Measurements from ENCODE around the gene SCN4B.

Gene SCN4B

DNA sequence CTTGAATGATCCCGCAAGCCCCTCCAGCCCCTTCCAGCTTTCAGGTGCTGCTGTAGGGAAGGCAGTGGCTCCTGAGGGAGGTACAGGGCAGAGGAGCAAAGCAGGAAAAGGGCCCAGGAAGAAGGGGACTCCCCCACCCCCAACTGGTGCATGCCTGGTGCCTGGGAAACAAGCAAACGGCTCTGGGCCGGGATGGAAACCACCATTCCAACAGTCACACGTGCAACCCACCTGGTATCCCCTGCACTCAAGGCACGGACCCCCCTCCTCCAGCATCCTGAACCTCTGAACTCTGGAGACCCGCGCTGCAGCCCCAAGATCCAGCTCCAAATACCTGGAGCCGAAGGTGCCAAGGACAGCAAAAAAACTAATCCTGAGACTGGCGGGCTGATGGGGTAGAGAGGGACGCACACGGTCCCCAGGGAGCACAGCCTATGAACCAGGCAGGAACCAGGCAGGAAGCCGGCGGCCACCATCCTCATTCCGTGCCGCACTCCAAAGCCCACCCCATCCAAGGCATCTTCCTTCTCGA is 537 bp downstream of the SCN4B start:
- no peak for DNase-seq (ENCODE audit: low spot score)

GRCh38 chr11:118151431-118151830 is 1.2 kb downstream of the SCN4B start:
- DNase-seq (ENCODE audit: low spot score), result no peak

DNA sequence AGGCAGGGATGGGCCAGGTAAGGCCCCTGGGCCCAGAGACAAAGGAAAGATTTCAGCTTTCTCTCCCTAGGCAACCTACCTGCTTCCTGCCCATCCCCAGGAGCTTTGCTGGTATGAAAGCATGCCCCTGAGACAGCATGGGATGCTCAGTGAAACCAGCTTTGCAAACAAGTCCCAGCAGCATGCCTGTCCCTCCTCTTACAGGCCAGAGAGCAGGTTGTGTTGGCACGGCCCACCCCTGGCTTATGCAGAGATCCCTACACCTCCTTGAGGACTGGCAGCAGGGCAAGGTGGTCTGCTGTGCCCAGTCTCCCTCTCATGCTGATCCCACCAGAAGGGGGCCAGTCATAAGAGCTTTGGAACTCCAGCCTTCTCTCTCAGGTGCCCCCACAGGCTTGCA is 3.1 kb downstream of the SCN4B start:
- DNase-seq (ENCODE audit: low spot score), result no peak

DNA sequence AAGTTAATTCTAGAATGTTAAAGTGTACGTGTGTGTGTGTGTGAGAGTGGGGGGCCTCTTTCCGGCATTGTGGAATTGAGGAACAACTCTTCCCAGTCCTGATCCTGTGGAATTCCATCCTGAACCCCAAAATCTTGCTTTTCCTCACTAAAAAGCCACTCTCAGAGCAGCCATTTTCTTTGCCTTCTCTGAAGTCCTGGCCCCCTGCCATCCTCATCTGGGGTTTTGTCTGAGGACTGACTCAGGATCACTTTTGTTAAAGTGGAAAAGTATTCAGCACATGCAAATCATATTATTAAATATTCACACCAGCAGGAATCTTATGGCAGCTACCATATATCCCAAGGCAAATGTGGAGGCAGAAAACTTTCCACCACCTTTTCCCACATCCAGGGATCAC is 3.8 kb downstream of the SCN4B start:
- DNase-seq (ENCODE audit: low spot score), result no peak

- DNase-seq (ENCODE audit: low spot score), result no peak
These were observed 4.4 kb downstream of the SCN4B start for GRCh38 chr11:118148240-118148639.

DNA sequence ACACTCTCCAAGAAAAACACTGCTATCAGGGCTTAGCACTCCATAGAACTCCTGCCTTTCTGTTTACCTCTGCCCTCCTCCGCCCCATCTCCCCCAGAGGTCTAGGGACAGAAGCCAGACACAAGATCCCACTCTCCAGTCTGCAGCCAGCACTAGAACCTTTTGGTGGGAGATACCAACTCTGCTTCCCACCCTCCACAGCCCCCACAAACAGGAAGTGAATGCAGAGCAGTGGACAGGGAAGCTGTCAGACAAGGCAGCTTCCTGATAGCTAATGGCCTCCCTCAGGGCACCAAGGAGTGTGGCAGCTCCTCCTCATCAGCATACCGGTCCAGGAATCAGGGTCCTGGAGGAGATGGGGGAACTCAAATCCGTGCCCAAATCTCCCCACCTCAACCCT is 5.1 kb downstream of the SCN4B start:
- no peak for DNase-seq (ENCODE audit: low spot score)

DNA sequence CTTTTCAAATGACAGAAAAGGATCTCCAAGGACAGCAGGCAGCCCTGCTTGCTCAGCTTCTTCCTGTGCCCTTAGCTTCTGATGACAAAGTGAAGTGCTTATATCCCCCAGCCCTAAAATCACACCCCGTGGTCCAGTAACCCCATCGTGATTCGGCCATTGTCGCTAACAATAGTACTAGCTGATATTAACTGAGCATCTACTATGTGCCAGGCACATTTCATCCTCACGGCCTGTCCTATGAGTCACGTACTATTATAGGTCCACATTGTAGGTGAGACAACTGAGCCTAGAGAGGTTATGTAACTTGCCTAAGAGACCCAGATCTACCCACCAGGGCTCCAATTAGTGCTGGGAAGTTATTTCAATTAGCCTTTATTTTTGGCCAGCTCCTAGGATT is 6.1 kb downstream of the SCN4B start:
- no peak for DNase-seq (ENCODE audit: low spot score)

DNA sequence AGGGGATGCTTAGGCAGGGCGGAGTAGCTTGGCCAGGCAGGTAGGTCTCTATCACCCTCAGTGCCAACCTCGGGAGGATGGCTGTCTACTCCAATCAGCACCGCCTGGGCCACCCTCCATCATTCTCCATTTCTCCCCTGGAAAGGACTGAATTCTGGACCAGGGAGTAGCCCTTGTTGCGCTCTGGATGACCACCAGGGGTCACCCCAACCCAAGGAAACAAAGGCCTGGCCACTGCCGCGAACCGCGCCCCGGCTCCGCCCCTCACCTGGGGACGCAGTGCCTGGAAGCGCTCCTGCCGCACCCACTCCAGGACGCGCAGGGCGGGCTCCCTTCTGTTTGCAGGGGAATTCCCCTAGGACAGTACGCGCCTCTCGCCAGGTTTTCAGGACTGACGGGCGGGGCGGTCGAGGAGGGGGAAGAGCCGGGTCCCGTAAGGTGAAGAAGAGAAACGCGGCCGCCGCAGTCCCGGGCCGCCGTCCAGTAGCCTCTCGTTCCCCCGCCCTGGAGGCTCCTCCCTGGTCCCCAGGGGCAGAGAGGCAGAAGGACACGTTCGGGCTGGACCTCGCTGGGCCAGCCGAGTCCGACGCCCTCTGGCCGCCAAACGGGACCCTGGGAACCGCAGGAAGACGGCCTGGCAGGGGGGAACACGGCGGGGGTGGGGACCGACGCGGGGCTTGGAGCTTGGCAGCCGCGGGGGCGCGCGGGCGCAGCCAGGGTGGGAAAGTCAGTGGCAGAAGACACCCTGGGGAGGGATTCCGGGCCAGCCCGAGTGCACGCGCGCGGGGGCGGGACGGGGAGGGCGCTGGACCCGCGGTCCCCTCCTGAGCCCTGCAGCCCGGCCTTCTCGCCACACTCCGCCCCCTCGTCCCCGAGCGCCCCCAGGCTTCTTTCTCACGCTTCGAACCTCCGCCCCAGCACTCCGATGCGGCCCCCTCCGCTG is 7.1 kb downstream of the SCN4B start:
- DNase-seq (ENCODE audit: low spot score), result peak; percentile 69

GRCh38 chr11:118144301-118145268 is 8.0 kb downstream of the SCN4B start:
- DNase-seq (ENCODE audit: low spot score), result no peak

GRCh38 chr11:118143661-118144185 is 8.9 kb downstream of the SCN4B start:
- DNase-seq (ENCODE audit: low spot score), result no peak

- DNase-seq (ENCODE audit: low spot score), result no peak
These were observed 9.8 kb downstream of the SCN4B start for GRCh38 chr11:118142809-118143208.

GRCh38 chr11:118142081-118142480 is 10.5 kb downstream of the SCN4B start:
- DNase-seq (ENCODE audit: low spot score), result no peak

DNA sequence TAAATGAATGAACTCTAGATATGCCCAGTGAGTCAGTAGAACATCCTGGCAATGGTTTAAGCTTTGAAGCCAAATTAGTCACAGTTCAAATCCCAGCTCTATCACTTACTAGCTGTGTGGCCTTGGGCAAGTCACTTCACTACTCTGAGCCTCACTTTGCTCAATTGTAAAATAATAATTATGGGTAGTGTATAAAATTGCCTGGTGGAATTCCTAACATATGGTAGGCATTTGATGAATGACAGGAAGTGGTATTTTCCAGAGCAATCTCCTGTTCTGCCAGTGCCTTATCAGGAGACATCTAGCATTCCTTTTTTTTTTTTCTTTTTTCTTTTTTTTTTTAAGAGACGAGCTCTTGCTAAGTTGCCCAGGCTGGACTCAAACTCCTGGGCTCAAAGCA is 13.0 kb downstream of the SCN4B start:
- DNase-seq (ENCODE audit: low spot score), result no peak

DNA sequence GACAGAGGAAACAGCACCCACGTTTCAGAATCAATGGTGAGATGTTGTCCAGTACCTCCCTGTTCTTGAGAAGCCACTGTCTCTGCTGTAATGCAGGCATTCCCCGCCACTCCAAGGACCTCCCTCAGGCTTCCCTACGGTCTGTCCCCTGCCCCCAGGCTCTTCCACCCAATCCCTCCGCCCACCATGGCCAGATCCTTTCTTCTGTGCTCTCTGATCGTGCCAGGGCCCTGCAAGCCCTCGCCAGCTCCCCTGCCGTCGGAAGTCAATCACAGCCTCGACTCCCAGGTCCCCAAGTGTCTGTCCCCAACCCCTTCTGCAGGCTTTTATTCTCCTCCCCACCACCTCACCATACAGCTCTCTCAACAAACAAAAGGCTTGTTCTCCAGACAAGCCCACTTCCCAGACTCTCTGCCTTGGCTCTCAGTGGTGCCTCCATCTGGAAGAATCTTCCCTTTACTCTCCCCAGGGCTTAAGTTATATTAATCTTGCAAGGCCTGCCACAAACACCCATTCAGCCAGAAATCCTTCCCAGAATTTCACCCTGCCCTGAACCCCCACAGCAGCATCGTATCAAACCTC is 13.7 kb downstream of the SCN4B start:
- DNase-seq (ENCODE audit: low spot score), result no peak

DNA sequence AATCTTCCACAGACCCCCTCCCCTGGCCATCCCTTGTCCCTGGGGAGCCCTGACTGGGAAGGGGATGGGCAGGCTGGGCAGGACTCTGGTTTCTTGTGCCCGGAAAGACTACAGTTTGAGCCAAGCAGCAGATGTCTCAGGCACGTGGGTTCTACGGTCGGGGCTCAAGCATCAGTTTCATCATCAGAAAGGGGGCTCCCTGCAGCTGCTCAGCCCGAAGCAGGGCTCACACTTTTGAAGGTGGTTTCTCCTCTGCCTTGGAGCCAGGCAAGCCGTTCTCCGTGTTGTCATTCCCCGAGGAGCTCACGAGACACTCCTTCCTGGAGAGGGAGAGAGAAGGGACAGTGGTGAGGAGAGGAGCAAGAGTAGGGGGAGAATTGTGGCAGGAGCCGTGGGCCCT is 15.8 kb downstream of the SCN4B start:
- no peak for DNase-seq (ENCODE audit: low spot score)

DNA sequence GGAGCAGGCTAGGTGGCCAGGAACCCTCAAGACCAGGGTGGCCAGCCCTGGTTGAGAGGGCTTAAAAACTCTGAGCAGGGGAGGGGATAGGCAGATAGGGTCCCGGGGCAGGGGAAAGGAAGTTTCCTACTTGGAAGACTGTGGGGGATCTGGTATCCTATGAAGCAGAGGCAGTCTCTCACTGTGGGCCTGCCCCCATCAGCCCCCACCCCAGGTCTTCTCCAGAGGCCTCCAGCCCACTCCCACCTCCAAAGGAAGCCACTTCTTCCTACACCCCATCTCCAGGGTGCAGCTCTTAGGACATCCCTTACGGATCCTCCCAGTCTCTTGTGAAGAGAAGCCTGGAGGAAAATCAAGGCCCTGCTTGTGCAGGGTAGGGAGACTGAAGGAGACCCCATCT is 16.3 kb downstream of the SCN4B start:
- DNase-seq (ENCODE audit: low spot score), result no peak

DNA sequence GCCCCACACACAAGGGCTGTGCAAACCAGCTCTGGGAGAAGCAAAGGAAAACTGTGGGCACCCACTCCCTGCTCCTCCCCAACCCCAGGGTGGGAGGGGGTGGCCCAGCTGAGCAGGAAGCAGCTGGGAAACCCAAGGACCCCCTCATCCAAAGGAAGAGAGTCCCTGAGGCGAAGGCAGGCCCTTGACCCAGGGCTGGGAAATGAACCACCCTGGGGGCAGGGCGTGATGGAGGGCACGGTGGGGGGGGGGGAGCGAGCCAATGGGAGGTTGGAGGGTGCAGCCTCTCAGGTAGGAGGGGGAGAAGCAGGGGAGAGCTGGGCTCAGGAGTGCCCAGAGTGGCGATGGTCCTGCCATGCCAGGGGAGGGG is 16.8 kb downstream of the SCN4B start:
- DNase-seq (ENCODE audit: low spot score), result no peak

DNA sequence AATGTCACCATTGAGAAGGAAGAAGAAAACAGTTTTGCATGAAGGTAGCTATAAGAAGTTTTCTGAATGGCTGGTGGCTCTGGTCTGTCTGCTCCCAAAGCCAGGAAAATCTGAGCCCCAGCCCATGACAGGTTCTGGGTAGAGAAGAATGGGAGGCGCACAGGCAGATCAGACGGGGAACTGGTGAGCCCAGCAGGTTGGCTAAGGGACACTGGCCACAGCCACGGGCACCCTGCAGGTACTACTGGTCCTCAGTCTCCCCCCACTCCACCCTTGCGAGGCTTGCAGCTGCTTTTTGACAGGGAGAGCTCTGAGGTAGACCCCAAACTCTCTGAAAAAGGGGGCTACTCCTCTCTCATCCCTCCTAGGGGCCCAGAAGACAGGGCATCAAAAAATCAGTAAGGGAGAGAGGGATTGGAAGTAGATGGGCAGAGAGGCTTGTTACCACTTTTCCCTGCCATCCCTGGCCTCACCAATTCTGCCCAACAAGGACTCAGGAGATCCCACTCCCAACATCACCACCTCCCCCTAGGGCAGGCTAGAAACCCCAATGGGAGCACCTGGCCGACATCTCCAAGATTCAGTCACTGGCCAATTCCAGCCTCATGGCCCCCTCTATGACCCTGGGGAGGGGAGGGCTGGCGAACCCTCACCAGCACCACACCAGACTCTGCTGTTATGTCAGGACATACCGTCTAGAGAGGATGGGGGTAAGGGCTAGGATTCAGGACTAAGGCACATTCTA is 17.4 kb downstream of the SCN4B start:
- no peak for DNase-seq (ENCODE audit: low spot score)

GRCh38 chr11:118133816-118134215 is 18.8 kb downstream of the SCN4B start:
- no peak for DNase-seq (ENCODE audit: low spot score)

DNA sequence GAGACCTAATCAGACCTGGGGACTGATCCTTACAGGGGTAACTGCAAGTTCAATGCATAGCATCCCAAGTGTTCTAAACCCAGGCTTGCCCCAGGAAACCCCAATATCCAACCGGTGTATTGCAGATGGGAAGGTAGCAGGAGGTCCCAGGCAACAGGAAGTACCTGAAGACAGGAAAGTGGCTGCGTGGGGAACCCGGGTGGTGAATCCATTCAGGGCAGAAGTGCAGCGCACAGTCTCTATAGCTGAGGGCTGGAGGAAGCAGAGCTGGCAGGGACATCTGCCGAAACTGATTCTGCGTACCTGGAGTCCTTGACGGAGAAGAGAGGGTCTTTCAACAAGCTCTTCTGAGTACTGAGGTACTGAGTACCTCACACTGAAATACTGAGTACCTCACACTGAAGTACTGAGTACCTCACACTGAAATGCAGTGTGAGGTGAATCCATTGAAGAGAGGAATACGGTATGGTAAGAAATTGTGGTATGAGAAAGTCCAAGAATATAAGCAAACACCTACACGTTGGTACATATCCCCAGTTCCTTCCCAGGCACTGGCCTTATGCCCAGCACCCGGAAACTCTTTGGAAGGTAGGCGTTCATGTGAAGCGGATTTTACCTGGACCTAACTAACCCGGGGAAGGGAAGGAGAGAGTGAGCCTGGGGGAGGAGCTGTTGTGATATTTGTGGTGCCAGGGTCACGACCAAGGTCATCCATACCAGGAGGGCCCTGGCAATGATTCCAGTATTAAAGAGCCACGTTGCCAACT is 20.1 kb downstream of the SCN4B start:
- DNase-seq (ENCODE audit: low spot score), result no peak

All from hematopoietic multipotent progenitor cell treated with erythropoietin and hydrocortisone succinate and interleukin-3 and kit ligand, for 17 days (in vitro differentiated cells).